IPS-18c (cell line): ENCODE data around the gene ANP32A.

ENCODE experiments used
- H3K4me3 ChIP-seq: 2 replicates; pipeline ENCODE4 v1.7.0; 2013; ENCODE audit warnings: low read depth, mild to moderate bottlenecking, low read length, moderate library complexity; ENCODE audit not compliant: insufficient read depth
- H3K9me3 ChIP-seq: one replicate; pipeline ENCODE4 v1.6.1; 2013; ENCODE audit warnings: mild to moderate bottlenecking, low read length, moderate library complexity; ENCODE audit not compliant: control insufficient read depth, insufficient read depth

ANP32A gene

DNA sequence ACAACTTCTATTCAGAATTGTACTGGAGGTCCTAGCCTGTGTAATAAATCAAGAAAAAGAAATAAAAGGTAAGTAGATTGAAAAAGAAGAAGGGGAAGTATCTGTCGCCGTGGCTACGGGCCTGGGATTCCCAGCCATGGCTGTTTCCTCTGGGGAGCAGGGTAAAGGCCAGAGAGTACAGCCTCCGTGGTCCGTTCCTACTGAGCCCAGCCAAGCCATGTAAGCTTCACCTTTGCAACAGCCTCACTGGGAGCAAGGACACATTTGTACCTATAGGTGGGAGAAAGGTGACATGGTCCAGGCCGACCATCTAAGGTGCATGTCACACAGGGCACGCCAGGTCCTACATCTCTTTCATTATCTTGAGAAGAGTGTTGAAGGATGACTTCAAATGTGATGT is 71.3 kb downstream of the ANP32A start:
- Histone ChIP-seq H3K4me3 (no peak overlapping the region), H3K9me3 (no peaks in the 10 kb centered on the region)

DNA sequence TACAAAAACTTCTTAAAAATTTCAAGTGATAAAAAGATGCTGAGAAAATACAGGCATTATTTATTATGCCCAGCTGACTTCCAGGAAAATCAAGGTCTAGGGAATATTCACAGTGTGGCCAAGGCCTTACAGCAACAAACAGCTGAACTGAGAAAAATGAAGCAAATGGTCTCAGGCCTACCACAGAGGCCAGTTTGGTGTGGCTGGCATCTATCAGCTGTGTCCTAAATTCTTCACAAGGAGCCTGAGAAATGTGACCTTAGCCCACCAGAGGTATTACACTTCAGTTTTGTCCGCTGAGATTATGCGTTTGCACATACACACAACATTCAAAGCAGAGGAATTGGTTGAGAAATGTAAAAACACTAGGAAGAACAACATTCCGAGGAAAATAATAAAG is 77.4 kb downstream of the ANP32A start:
- H3K9me3 ChIP-seq = peaks cover 2% of the 10 kb centered on the region
- H3K4me3 ChIP-seq = no peak overlapping the region

DNA sequence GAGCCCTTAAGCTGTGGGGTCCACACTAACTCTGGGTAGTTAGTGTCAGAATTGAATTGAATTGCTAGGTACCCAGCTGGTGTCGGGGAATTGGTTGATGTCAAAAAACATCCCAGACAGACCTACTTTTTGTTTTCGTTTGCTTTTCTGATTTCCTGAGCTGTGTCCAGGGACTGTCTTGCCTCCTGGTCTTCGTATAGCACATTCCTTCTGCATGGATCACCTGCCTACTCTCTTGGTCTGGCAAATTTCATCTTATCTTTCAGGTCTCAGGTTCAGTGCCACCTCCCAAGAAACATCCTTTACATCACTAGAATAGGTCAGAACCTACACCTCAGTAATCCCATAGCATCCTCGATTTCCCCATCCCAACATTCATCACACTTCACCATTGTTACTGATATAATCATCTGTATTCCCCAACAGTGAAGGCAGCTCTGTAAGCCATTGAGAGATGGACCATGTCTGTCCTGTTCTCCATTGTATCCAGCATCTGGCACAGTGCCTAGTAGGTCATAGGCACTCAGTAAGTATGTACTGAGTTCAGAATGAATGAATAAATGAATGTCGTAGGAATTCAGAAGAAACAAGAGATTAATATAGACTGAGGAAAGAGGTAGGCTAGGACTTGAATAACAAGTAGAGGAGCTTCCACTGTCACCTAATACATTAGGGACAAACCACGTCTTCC is 81.2 kb downstream of the ANP32A start:
- Histone ChIP-seq H3K9me3 (peaks cover 2% of the 10 kb centered on the region), H3K4me3 (no peak overlapping the region)

- Histone ChIP-seq H3K4me3 (no peak overlapping the region), H3K9me3 (no peaks in the 10 kb centered on the region)
These were observed 85.1 kb downstream of the ANP32A start for GRCh38 chr15:68735610-68736009.

DNA sequence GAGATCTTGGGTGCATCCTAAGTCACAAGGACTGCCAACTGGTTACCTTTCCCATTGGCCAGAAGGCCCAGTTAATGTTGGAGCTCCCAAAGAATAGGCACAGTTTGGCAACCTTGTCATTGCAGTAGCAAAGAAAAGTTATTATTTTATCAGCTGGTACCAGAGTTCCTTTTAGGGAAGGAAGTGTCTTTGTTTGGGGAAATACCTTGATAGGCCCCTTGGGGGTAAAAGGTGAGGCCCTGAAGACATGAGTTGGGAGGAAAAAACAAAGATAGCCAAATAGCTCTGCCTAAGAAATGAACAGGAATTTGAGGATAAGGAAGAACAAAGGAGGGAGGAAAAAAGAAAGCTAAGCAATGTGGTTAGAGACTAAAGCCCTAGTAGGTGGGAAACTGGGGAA is 85.8 kb downstream of the ANP32A start:
- H3K9me3 ChIP-seq = no peaks in the 10 kb centered on the region
- no peak overlapping the region for H3K4me3 ChIP-seq

DNA sequence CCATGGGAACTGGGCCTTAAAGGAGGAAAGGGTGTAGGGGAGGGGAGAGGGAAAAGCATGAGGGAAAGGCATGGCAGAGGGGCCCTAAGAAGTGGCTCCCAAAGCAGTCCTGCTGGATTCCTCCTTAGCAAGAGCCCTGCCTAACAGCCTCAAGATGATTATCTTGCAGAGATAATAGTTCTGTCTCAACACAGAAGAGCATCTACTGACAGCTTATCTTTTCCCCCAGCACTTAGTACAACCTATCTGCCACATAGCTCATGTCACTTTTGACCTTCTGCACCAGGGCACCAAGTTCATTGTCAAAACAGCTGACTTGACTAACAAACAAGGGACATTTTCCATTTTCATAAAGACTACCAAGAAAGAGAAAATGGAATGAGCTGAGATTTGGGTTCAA is 86.3 kb downstream of the ANP32A start:
- H3K9me3 ChIP-seq = no peaks in the 10 kb centered on the region
- H3K4me3 ChIP-seq = no peak overlapping the region

DNA sequence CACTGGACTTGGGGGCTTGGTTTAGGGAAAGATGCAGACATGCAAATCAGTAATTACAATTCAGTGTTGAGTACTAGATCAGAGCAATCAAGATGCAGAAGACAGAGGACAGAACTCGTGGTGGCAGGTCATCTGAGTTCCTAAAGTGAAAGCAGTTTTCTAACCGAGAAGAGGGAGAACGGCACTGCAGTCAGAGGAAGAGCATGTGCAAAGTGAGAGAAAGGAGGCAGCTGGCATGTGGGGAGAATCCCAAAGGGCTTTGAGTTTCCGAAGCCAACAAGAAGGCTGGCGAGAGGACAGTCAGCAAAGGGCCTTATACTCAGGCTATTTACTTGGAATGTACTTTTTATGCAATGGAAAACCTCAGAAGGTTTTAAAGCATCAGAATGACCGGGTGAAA is 87.0 kb downstream of the ANP32A start:
- Histone ChIP-seq H3K9me3 (no peaks in the 10 kb centered on the region), H3K4me3 (no peak overlapping the region)

- Histone ChIP-seq H3K9me3 (no peaks in the 10 kb centered on the region), H3K4me3 (no peak overlapping the region)
These were observed 88.2 kb downstream of the ANP32A start for GRCh38 chr15:68732451-68732850.

DNA sequence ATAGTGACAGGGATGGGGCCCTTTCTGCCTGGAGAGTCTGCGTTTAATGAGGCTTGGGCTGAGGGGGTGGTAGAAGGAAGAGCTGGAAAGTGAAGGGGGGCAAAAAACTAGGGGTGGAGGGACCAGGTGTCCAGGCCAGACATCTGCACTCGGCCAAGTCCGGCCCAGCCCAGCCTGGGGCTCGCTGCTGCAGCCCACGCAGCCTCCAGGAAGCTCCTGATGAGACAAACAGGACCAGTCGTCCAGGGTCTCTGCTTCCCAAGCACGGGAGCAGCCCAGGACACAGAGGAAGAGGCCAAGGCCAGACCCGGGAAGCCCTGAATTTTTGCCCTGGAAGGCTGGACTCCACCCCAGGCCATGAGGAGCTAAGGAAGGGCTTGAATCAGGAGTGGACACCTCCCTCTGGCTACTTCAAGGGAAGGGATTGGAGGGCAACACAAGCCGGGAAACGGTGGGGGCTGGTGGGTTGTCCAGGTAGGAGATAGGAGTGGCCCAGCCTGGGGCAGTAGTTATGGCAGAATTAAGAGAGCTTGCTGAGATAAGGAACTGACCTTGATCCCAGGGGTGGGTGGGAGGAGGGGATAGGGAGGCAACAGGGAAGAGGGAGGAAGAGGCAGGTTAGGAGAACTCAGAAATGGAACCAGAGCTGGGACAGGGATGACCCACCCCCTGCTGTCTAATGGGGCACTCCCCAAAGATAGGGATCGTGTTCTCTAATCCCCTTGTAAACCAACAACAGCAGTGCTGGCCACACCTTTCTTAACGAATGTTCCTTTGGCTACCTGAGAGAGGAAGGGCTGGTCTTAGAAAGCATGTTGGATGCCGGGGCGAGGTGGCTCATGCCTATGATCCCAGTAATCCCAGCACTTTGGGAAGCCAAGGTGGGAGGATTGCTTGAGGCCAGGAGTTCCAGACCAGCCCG is 89.5 kb downstream of the ANP32A start:
- H3K9me3 ChIP-seq = no peaks in the 10 kb centered on the region
- H3K4me3 ChIP-seq = no peak overlapping the region

DNA sequence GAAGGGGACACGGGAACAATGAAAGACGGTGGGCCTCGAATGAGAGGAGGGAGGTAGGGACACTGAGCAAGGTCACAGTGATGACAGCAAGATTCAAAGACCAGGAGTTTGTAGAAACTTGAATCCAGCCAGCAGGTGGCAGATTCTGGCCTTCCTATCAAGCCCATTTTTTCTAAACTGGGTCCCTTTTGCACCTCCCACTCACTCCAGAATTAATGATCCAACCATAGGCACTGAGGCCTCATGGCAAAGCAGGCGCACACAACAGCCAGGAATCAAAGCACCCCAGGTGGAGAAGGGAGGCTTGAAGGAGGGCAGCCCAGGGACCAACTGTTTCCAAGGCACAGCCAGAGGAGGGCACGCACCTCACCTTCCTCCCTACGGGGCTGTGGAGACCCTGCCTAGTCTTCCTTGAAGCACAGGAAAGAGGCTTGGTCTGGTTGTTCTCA is 90.2 kb downstream of the ANP32A start:
- H3K9me3 ChIP-seq = no peaks in the 10 kb centered on the region
- no peak overlapping the region for H3K4me3 ChIP-seq

- no peak overlapping the region for H3K4me3 ChIP-seq
- H3K9me3 ChIP-seq = no peaks in the 10 kb centered on the region
These were observed 90.8 kb downstream of the ANP32A start for GRCh38 chr15:68729789-68730411.
